Stimulated activated CD8-positive, alpha-beta memory T cell treated with anti-CD3 and anti-CD28 coated beads, Interleukin-7, amount 100 ng/mL, for 48 hours (primary cell): ENCODE results near the gene LAMA2.

ENCODE experiments used
- DNase-seq, 2 donors: peaks; one replicate each; pipeline ENCODE4 v3.0.0-alpha.2; 2020; ENCODE audit warnings: low read depth in 1 of 2; ENCODE audit errors: extremely low read depth in 1 of 2

Gene LAMA2

DNA sequence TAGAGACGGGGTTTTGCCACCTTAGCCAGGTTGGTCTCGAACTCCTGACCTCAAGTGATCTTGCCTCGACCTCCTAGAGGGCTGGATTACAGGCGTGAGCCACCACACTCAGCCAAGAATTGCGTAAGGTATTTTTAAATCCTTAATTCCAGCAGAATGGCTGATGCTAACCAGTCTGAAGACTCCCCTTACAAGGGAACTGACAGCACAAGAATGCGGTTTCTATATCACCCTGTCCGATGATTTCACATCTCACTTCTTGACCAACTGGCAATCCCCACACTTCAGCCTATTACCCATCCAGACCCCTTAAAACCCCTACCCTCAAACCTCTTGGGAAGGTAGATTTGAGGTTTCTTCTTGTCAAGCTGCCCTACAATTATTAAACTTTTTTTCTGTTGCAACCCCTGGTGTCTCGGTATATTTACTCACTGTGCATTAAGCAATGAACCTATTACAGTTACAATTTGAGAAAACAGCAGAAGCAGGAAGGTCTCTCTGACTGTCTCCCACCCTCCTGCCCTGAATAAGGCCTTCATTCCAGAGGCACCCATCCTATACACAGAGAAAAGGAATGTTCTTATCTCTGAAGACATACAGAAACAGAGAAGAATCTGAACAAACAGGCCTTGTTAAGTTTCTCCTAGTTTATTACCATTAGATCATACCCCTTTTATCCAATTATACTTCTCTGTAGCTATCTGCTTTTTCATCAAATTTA lies 662.1 kb downstream of the LAMA2 start:
- no peak for DNase-seq

DNA sequence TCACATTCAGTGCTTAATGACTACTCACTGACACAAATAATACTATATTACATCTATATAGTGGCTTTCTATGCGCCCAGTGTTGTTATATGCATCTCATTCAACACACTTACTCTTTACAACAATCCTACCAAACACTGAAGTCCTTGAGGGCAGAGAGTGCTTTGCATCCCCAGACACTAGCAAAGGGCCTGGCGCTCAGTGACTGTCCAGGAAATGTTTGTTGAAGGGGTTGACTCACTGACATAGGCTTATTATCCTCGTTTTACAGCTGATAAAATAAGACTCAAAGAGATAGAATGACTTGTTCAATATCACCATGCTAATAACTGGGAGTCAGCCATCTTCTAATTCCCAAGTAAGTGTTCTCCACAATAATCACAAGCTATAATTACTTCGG lies 663.8 kb downstream of the LAMA2 start:
- DNase-seq = no peak

GRCh38 chr6:129551486-129551885 lies 668.5 kb downstream of the LAMA2 start:
- no peak for DNase-seq

DNA sequence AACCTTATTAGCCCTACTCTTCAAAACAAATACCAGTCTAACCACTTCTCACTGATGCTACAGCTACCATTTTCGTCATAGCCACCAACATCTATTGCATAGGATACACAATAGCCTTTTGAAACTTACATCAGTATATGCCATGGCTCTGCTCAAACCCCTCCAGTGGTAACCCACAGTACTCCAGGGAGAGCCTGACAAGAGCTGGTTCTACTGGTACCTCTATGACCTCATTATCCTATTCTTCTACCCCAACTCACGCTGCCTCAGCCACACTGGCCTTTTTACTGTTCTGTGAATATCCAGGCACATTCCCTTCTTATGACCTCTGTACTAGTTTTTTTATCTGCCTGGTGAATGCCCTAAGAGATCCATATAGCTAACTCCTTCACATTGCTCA lies 669.5 kb downstream of the LAMA2 start:
- no peak for DNase-seq

- no peak for DNase-seq
These were observed 672.4 kb downstream of the LAMA2 start for GRCh38 chr6:129555206-129555832.

- DNase-seq = no peak
These were observed 675.3 kb downstream of the LAMA2 start for GRCh38 chr6:129558248-129558647.

GRCh38 chr6:129565366-129565765 lies 682.4 kb downstream of the LAMA2 start:
- no peak for DNase-seq

DNA sequence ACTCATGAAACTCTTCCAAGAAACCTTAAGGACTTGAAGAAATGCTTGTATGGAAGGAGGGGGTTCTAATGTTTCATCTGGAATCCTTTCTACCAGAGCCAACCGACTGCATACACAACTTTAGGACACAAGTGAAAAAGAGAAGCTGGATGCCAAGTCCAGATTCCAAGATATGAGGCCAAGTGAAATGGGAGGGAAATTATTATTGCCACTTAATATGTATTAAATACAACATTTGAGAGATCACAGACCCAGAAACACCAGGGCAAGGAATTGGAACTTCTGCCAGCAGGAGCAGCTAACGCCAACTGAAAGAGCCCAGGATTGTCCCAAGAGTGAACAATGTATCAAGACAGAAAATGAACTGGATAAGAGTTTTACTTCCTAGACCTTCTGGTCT lies 682.9 kb downstream of the LAMA2 start:
- no peak for DNase-seq
